Stimulated activated CD8-positive, alpha-beta memory T cell treated with anti-CD3 and anti-CD28 coated beads, Interleukin-12 subunit alpha, Interleukin-12 subunit beta, amount 100 ng/mL, for 24 hours (primary cell): ENCODE results near the gene STAB1.
"Not testable (repeated sequence)": the region's sequence is repeated elsewhere in the genome, so short reads cannot be mapped to it uniquely, and the experiment has no call there.

Experiments
- DNase-seq: peaks from one replicate; pipeline ENCODE4 v3.0.0-alpha.2; 2020; ENCODE audit errors: extremely low read depth

The STAB1 gene

GRCh38 chr3:52522651-52523251, 27.6 kb downstream of the STAB1 start:
- DNase-seq: no peak

- DNase-seq: no peak
Measured at GRCh38 chr3:52523386-52524257, 28.5 kb downstream of the STAB1 start.

- DNase-seq: no peak
Measured at GRCh38 chr3:52524258-52524751, 29.2 kb downstream of the STAB1 start.

GRCh38 chr3:52524752-52525679, 29.9 kb downstream of the STAB1 start:
- no peak for DNase-seq

GRCh38 chr3:52525680-52526561, 30.8 kb downstream of the STAB1 start:
- DNase-seq: no peak

DNA sequence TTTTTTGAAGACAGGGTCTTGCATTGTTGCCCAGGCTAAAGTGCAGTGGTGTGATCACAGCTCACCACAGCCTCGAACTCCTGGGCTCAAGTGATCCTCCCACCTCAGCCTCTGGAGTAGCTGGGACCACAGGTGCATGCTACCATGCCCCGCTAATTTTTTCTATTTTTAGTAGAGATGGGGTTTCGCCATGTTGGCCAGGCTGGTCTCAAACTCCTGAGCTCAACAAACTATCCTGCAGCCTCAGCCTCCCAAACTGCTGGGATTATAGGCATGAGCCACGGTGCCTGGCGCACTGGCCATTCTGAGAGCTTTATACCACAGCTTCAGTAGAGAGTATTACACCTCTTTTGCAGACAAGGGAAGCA, 31.5 kb downstream of the STAB1 start:
- DNase-seq: not testable (repeated sequence)

- no peak for DNase-seq
Measured at GRCh38 chr3:52527039-52527731, 32.0 kb downstream of the STAB1 start.

GRCh38 chr3:52527732-52528585, 32.8 kb downstream of the STAB1 start:
- DNase-seq: no peak

DNA sequence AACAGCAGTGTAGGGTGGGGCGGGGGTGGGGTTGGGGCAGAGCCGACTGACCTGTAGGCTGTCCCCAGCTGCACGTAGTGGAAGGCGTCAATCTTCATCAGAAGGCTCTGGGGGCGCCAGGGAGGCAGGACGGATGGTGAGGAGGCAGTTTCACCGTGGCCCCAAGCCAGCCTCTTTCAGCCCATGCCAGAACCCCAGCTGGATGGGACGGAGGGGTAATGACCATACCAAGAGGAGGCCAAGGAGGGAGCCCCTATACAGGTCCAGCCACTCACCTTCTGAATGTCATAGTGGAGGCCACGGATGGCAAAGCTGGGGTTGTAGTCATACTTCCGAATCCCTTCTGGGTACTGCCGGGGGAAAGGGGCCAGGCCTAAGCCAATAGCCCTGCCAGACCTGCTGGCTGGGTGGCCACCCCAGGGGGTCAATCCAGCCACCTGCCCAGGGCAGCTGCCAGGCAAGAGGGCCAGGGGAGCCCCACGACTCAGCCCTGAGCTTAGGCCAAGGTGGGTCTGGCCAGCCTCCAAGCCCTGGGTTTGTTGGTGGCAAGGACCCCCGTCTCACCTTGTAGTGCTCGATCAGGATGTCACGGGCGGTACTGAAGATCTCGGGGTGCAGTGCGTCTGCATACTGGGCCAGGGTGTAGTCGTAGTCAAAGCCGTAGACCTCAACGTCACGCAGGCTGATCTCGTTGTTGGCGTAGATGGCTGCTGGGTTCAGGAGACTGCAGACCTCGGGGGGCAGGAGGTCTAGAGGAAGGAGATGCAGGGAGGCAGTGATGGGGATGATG, 33.6 kb downstream of the STAB1 start:
- no peak for DNase-seq

- DNase-seq: no peak
Measured at GRCh38 chr3:52529376-52530333, 34.5 kb downstream of the STAB1 start.

- DNase-seq: no peak
Measured at GRCh38 chr3:52530918-52531826, 36.0 kb downstream of the STAB1 start.

- no peak for DNase-seq
Measured at GRCh38 chr3:52531860-52532516, 36.9 kb downstream of the STAB1 start.

- no peak for DNase-seq
Measured at GRCh38 chr3:52532517-52532837, 37.3 kb downstream of the STAB1 start.

DNA sequence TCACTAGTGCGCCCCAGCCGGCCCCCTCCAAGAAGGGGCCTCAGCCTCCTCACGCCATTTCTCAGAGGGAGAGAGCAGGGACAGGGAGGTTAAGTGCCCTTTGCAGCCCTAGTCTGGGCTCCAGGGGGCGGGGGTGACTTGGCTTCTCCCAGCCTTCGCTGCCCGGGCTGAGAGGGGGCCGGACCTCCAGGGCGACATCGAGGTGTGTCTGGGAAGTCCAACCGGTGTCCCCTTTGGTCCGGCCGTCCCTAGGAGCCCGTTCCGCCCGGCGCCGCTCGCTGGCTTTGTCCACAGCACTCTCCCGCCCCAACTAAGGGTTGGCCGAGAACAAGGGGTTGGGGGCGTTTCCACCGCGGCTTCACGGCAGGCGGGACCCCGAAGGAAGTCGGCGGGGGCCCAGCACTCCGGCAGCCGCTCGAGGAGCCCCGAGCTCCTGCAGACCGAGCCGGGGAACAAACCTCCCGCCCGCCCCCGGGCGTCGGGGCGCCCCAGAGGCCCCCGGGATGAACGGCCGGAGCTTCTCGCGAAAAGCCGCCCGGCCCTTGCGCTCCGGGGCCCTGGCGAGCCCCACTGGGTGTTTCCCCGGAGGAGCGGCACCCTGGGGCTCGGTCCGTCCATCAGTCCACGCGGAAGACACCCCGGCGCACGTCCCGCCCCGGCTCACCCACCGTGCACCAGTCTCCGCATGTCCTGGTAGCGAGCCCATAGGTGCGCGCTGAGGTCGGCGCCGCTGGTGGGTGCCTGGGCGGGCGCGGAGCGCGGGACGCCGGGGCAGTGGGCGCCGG, 37.9 kb downstream of the STAB1 start:
- no peak for DNase-seq

DNA sequence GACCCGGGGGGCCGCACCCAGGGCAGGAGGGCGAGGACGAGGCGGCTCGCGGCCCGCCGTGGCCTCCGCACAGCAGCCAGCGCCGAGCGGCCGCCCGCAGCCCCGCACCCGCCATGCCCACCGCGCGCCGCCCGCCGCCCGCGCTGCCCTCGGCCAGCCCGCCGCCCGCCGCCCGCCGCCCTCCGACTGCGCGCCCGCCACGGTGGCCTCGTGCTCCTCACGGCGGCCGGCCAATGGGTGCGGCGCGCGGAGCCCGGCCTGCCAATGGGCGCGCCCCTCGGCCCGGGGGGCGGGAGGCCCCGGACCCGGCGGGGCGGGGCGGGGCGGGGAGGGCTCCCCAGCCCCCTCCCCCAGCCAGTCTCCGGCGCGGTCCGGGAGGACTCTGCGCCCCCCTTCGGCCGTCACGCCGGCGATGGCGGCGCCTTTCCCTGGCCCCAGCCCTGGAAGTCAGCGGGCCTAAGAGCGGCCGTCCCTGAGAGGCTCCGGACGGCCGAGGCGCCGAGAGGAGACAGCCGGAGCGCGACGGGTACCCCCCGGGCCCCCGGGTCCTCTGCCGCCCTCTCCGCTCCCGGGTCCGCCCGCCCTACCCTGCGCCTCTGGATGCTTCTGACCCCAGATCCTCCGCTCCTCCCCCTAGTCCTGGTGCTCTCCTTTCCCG, 38.6 kb downstream of the STAB1 start, which contains the start of gene NT5DC2:
Gene NT5DC2, minus strand, starts transcription at position 235 of the 658 bp plus-strand sequence. Its CDS starts 120 bp downstream, at position 115.
- DNase-seq: peak; percentile 30
